Fibroblast of peridontal ligament (primary cell): ENCODE measurements around the gene RPS6KA2.
A peak's percentile ranks its signal among the peaks of the same experiment; 100 is the strongest.

Source experiments
- DNase-seq: peaks from one replicate; pipeline ENCODE4 v3.0.0-alpha.2; 2010; ENCODE audit errors: extremely low read depth

Gene RPS6KA2

GRCh38 chr6:166503167-166503744, 123.8 kb downstream of the RPS6KA2 start:
- DNase-seq: no peak

GRCh38 chr6:166502453-166502852, 124.6 kb downstream of the RPS6KA2 start:
- no peak for DNase-seq

- DNase-seq: no peak
Observed at GRCh38 chr6:166501246-166501645, 125.8 kb downstream of the RPS6KA2 start.

- no peak for DNase-seq
Observed at GRCh38 chr6:166500246-166500645, 126.8 kb downstream of the RPS6KA2 start.

- no peak for DNase-seq
Observed at GRCh38 chr6:166499350-166500163, 127.5 kb downstream of the RPS6KA2 start.

- no peak for DNase-seq
Observed at GRCh38 chr6:166498661-166499349, 128.2 kb downstream of the RPS6KA2 start.

GRCh38 chr6:166498228-166498627, 128.8 kb downstream of the RPS6KA2 start:
- no peak for DNase-seq

- no peak for DNase-seq
Observed at GRCh38 chr6:166497087-166497899, 129.8 kb downstream of the RPS6KA2 start.

GRCh38 chr6:166496460-166496859, 130.6 kb downstream of the RPS6KA2 start:
- no peak for DNase-seq

- DNase-seq: no peak
Observed at GRCh38 chr6:166495487-166496314, 131.3 kb downstream of the RPS6KA2 start.

GRCh38 chr6:166494757-166495486, 132.1 kb downstream of the RPS6KA2 start:
- no peak for DNase-seq

- DNase-seq: no peak
Observed at GRCh38 chr6:166494101-166494441, 133.0 kb downstream of the RPS6KA2 start.

GRCh38 chr6:166493427-166494100, 133.5 kb downstream of the RPS6KA2 start:
- no peak for DNase-seq

- DNase-seq: no peak
Observed at GRCh38 chr6:166492092-166492741, 134.8 kb downstream of the RPS6KA2 start.

- peak; percentile 16 for DNase-seq
Observed at GRCh38 chr6:166490671-166491500, 136.2 kb downstream of the RPS6KA2 start.

GRCh38 chr6:166489301-166490155, 137.5 kb downstream of the RPS6KA2 start:
- DNase-seq: no peak

GRCh38 chr6:166488701-166489100, 138.3 kb downstream of the RPS6KA2 start:
- DNase-seq: no peak
